Osteoblast (primary cell): ENCODE measurements around the gene LUZP4. TPM values are rescaled to one million over a fixed set of nuclear protein-coding genes. Genes with fewer than 3 reads are reported as not detected.
A peak's percentile ranks its signal among the peaks of the same experiment; 100 is the strongest.
"Not testable (repeated sequence)": the region's sequence is repeated elsewhere in the genome, so short reads cannot be mapped to it uniquely, and the experiment has no call there.

Experiments
- DNase-seq: peaks from one replicate; pipeline ENCODE4 v3.0.0; 2011; ENCODE audit warnings: low spot score, mixed read lengths; ENCODE audit not compliant: insufficient read length; ENCODE audit errors: missing footprints
- H2AFZ ChIP-seq: 2 replicates; pipeline ENCODE4 v1.6.0; 2011; ENCODE audit warnings: mild to moderate bottlenecking, low read length
- H3K27ac ChIP-seq: 2 replicates; pipeline ENCODE4 v1.5.1; 2011; ENCODE audit warnings: mild to moderate bottlenecking, low read depth, low read length, moderate library complexity
- H3K27me3 ChIP-seq: 2 replicates; pipeline ENCODE4 v1.6.0; 2012; ENCODE audit warnings: mild to moderate bottlenecking, control low read depth, inconsistent platforms, low read length, moderate library complexity; ENCODE audit not compliant: insufficient read depth
- H3K36me3 ChIP-seq: 2 replicates; pipeline ENCODE4 v1.5.1; 2011; ENCODE audit warnings: mild to moderate bottlenecking, low read length, control low read depth, moderate library complexity; ENCODE audit not compliant: insufficient read depth
- H3K4me1 ChIP-seq: 2 replicates; pipeline ENCODE4 v1.5.1; 2011; ENCODE audit warnings: mild to moderate bottlenecking, low read length, control low read depth, moderate library complexity; ENCODE audit not compliant: insufficient read depth
- H3K4me2 ChIP-seq: 2 replicates; pipeline ENCODE4 v1.6.0; 2011; ENCODE audit warnings: mild to moderate bottlenecking, low read length; ENCODE audit not compliant: insufficient read depth
- H3K4me3 ChIP-seq: fragments of 200-600 bp; sonication (generic); 3 replicates; pipeline ENCODE4 v1.5.1; 2012; ENCODE audit warnings: mild to moderate bottlenecking, low read length, inconsistent platforms; ENCODE audit not compliant: insufficient read depth
- H3K79me2 ChIP-seq: 2 replicates; pipeline ENCODE4 v1.6.0; 2012; ENCODE audit warnings: mild to moderate bottlenecking, low read length, control low read depth, inconsistent platforms; ENCODE audit not compliant: insufficient read depth
- H3K9me3 ChIP-seq: 2 replicates; pipeline ENCODE4 v1.5.1; 2011; ENCODE audit warnings: low read depth, low read length, control low read depth
- H4K20me1 ChIP-seq: 2 replicates; pipeline ENCODE4 v1.6.0; 2012; ENCODE audit warnings: mild to moderate bottlenecking, low read length, control low read depth; ENCODE audit not compliant: insufficient read depth
- total RNA-seq: library from RNA; depleted of rRNA; stranded (reverse); fragments of >200 nt; gene quantifications from 2 replicates; pipeline ENCODE4 v1.2.3, GENCODE V29; 2012
- TF ChIP-seq, protein P1 (sequence below): IDR thresholded peaks from 2 replicates; pipeline ENCODE4 v1.5.1; 2011; ENCODE audit warnings: mild to moderate bottlenecking, low read depth, low read length, moderate library complexity; ENCODE audit errors: extremely low read depth

Gene LUZP4
- total RNA-seq, 1 donor = not detected

DNA sequence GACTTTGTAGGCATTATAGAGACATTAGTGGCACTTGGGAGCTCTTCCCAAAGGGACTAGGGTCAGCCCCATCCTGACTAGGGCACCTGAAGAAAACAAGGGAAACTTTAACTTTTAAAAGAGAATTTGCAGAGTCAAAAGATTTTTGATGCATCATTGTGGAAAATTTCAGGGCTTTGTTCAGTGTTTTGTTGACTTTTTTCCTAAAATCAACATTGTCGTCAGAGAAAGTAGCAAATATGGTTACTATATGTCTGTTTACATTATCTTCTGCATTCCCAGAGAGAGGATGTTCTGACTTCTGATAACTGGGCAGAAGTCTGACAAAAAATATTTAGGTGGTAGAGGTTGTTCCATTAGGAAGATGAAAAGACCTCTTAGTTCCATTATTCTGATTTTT lies 51.9 kb downstream of the LUZP4 start:
- no peaks in the 10 kb centered on the region for H4K20me1 ChIP-seq
- no peaks in the 10 kb centered on the region for H3K36me3 ChIP-seq
- peaks cover 23% of the 10 kb centered on the region for H3K4me1 ChIP-seq
- H3K27me3 ChIP-seq = peaks cover 3% of the 10 kb centered on the region
- DNase-seq = no peak
- TF ChIP-seq, protein P1, sequence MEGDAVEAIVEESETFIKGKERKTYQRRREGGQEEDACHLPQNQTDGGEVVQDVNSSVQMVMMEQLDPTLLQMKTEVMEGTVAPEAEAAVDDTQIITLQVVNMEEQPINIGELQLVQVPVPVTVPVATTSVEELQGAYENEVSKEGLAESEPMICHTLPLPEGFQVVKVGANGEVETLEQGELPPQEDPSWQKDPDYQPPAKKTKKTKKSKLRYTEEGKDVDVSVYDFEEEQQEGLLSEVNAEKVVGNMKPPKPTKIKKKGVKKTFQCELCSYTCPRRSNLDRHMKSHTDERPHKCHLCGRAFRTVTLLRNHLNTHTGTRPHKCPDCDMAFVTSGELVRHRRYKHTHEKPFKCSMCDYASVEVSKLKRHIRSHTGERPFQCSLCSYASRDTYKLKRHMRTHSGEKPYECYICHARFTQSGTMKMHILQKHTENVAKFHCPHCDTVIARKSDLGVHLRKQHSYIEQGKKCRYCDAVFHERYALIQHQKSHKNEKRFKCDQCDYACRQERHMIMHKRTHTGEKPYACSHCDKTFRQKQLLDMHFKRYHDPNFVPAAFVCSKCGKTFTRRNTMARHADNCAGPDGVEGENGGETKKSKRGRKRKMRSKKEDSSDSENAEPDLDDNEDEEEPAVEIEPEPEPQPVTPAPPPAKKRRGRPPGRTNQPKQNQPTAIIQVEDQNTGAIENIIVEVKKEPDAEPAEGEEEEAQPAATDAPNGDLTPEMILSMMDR = no peak
- no peaks in the 10 kb centered on the region for H3K9me3 ChIP-seq
- H3K27ac ChIP-seq = no peak overlapping the region
- no peak overlapping the region for H3K4me3 ChIP-seq
- no peak overlapping the region for H3K4me2 ChIP-seq
- no peak overlapping the region for H2AFZ ChIP-seq
- no peaks in the 10 kb centered on the region for H3K79me2 ChIP-seq

DNA sequence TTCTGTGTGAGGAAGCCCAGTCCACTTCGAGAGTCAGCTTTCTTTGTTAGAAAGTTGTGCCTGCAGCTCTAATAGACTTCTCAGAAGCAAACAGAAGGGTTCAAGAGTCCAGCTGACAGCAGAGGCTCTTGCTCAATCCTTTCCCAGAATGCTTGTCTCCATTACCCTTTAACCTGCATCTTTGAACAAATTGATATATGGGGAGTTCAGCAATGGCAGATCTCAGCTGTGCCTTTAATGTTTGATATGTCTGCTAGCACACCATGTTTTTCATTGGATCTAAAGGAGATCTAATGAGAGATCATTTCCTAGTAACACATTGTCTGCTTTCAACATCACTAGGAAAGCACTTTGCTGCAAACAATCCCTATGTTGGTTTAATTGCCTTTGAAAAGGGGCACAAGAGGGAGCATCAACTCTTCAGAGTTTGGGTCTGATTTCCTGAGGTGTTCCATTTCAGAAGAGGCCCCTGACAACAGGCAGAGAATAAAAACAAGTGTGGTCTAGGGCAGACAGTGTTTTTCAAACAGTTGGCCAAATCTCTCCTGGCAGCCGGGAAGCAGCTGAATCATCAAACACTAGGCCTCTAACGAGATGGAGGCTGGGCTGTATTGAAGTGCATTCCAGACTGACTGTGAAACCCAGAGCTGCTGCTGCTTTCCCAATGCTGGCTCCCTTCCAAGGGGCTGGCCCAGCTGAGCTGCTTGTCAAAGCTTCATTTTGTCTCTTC lies 55.5 kb downstream of the LUZP4 start:
- Histone ChIP-seq H3K9me3 (no peaks in the 10 kb centered on the region), H3K4me2 (peak overlapping the region; percentile 61), H3K4me1 (peaks cover 16% of the 10 kb centered on the region), H3K27me3 (peaks cover 3% of the 10 kb centered on the region), H3K36me3 (no peaks in the 10 kb centered on the region), H2AFZ (peak overlapping the region; percentile 49), H3K27ac (peak overlapping the region; percentile 88), H3K79me2 (no peaks in the 10 kb centered on the region), H4K20me1 (no peaks in the 10 kb centered on the region), H3K4me3 (no peak overlapping the region)
- TF ChIP-seq, protein P1 = no peak
- peak; percentile 96 for DNase-seq

DNA sequence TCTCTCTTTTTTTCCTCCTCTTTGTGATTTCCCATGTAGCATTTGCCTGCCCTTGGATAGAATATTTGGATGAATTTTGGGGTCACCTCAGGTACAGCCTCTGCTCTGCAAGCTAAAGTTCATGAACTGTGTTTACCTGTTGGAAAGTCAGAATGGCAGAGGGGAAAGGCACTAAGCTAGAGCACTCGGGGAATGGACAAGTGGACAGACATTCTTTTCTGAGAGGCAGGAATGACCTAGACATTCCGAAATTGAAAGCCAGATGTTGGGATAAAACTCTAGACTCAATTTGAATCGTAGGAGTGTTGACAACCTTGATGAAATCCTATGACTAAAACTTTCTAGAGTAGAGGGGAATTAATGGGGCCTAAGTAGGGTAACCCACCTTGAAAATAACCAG lies 56.1 kb downstream of the LUZP4 start:
- Histone ChIP-seq H3K4me1 (peaks cover 16% of the 10 kb centered on the region), H4K20me1 (no peaks in the 10 kb centered on the region), H3K36me3 (no peaks in the 10 kb centered on the region), H3K4me2 (peak overlapping the region; percentile 28), H2AFZ (peak overlapping the region; percentile 32), H3K9me3 (no peaks in the 10 kb centered on the region), H3K4me3 (no peak overlapping the region), H3K27ac (peak overlapping the region; percentile 88), H3K27me3 (peaks cover 3% of the 10 kb centered on the region), H3K79me2 (no peaks in the 10 kb centered on the region)
- TF ChIP-seq, protein P1 = no peak
- no peak for DNase-seq

DNA sequence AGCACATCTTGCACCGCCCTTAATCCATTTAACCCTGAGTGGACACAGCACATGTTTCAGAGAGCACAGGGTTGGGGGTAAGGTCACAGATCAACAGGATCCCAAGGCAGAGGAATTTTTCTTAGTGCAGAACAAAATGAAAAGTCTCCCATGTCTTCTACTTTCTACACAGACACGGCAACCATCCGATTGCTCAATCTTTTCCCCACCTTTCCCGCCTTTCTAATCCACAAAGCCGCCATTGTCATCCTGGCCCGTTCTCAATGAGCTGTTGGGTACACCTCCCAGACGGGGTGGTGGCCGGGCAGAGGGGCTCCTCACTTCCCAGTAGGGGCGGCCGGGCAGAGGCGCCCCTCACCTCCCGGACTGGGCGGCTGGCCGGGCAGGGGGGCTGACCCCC lies 57.2 kb downstream of the LUZP4 start:
- not testable (repeated sequence) for H3K4me3 ChIP-seq, H3K4me2 ChIP-seq, H4K20me1 ChIP-seq, H3K27me3 ChIP-seq, H3K36me3 ChIP-seq, H3K27ac ChIP-seq, H3K79me2 ChIP-seq, DNase-seq, H2AFZ ChIP-seq, H3K9me3 ChIP-seq
- peaks cover 16% of the 10 kb centered on the region for H3K4me1 ChIP-seq
